ENCODE results near the gene LMO7. TPM values are rescaled to one million over a fixed set of nuclear protein-coding genes. Genes with fewer than 3 reads are reported as not detected.
"Not testable (repeated sequence)": the region's sequence is repeated elsewhere in the genome, so short reads cannot be mapped to it uniquely, and the experiment has no call there.

Gene LMO7
- total and polyA plus RNA-seq, 2 of the 4 experiments (the other 2 are of a cell fraction) = 266 to 367 TPM

- Histone ChIP-seq H3K27me3 (ENCODE audit: control insufficient read depth, insufficient read depth, low read length) (no peaks in the 10 kb centered on the region), H3K56ac (ENCODE audit: extremely low read depth, insufficient read depth, low read length) (no peak overlapping the region), H2BK15ac (ENCODE audit: low read depth, low read length) (no peak overlapping the region), H2BK5ac (ENCODE audit: low read depth, low read length, poor library complexity, severe bottlenecking) (peak overlapping the region; percentile 3), H3K79me1 (ENCODE audit: low read depth in 1 of 2, low read length in 2 of 2) (peaks cover 11 to 55% of the 10 kb centered on the region in 2 experiments), H3K4me3 (ENCODE audit: insufficient read depth, low read depth, low read length) (no peak overlapping the region), H3K36me3 (ENCODE audit: control insufficient read depth, insufficient read depth, low read length) (peaks cover 5% of the 10 kb centered on the region), H3K14ac (replicated peaks; ENCODE audit: low read depth, low read length) (no peak overlapping the region), H3K9me1 (ENCODE audit: insufficient read depth, low read length) (peaks cover 26% of the 10 kb centered on the region), H2AK9ac (replicated peaks; ENCODE audit: low read depth, low read length, poor library complexity) (no peak overlapping the region), H2AK5ac (ENCODE audit: low read depth, low read length) (no peak overlapping the region), H3K27ac (ENCODE audit: insufficient read depth, low read length) (no peak overlapping the region), H3K18ac (ENCODE audit: low read depth, low read length) (no peak overlapping the region; the same call in 1 of the 2 replicates), H2BK20ac (ENCODE audit: low read depth, low read length) (no peak overlapping the region), H2BK120ac (ENCODE audit: low read depth, low read length) (no peak overlapping the region), H3K4me1 (ENCODE audit: control insufficient read depth, insufficient read depth, low read length) (peaks cover 23% of the 10 kb centered on the region), H4K91ac (ENCODE audit: insufficient read depth, low read depth, low read length) (no peak overlapping the region), H4K20me1 (ENCODE audit: insufficient read depth, low read length) (peaks cover 67% of the 10 kb centered on the region; the same call in 1 of the 2 replicates), H4K5ac (ENCODE audit: low read depth, low read length) (peak overlapping the region; percentile 75; the same call in 1 of the 2 replicates), H3K4ac (ENCODE audit: low read depth, low read length) (no peak overlapping the region), H3K9me3 (ENCODE audit: control insufficient read depth, insufficient read depth, low read length) (no peaks in the 10 kb centered on the region), H3K4me2 (ENCODE audit: low read depth, low read length) (no peak overlapping the region), H4K8ac (ENCODE audit: low read depth in 2 of 2, low read length in 2 of 2) (no peak overlapping the region), H3K23ac (ENCODE audit: low read depth, low read length) (no peak overlapping the region), H3K9ac (ENCODE audit: low read depth, low read length) (no peak overlapping the region), H2AFZ (replicated peaks; ENCODE audit: low read length, poor library complexity) (no peak overlapping the region)
- intact Hi-C loops (cut with micrococcal nuclease) (loop anchor here (5.0 to 10.0 kb wide), 3 partner anchors 113 to 168 kb away; no protein-coding TSS in a partner anchor), in situ Hi-C loops (cut with MboI; ENCODE audit: low sequenced_read_pairs) (loop anchor here (10.0 to 25.0 kb wide), 5 partner anchors 313 to 1288 kb away; partner anchors contain the start of gene CLN5), dilution Hi-C loops (cut with HindIII; ENCODE audit: low sequenced_read_pairs, unreplicated experiment) (no loop called here)
- DNase-seq (no peak), ATAC-seq (ENCODE audit: low read depth) (no peak)
- POLR2A ChIA-PET (ENCODE audit: unreplicated experiment) = no interaction called here
- TF ChIP-seq SMC3 (IDR thresholded peaks at IDR 0.05; ENCODE audit: low read depth, low read length) = no peak
- no peak for TF ChIP-seq ELK1 (IDR thresholded peaks at IDR 0.05; ENCODE audit: borderline replicate concordance, low read depth, low read length)
- no peak for TF ChIP-seq USF2 (IDR thresholded peaks at IDR 0.05; ENCODE audit: low read depth, low read length)
- CTCF ChIA-PET = no interaction called here
- no TSS peak for BruUV-seq (replicated peaks)
- WGBS, 2 experiments (ENCODE audit: extremely low coverage in 2 of 2, insufficient read length in 1 of 2) = no CpG with 5 or more reads among the region's 1 CpG
Measured at GRCh38 chr13:75699062-75699461, 62.9 kb downstream of the LMO7 start.

- H2BK15ac ChIP-seq (ENCODE audit: low read depth, low read length); dilution Hi-C loops (cut with HindIII; ENCODE audit: low sequenced_read_pairs, unreplicated experiment); H3K14ac ChIP-seq (replicated peaks; ENCODE audit: low read depth, low read length); H3K56ac ChIP-seq (ENCODE audit: extremely low read depth, insufficient read depth, low read length); H3K27ac ChIP-seq (ENCODE audit: insufficient read depth, low read length); H3K9ac ChIP-seq (ENCODE audit: low read depth, low read length); H2BK5ac ChIP-seq (ENCODE audit: low read depth, low read length, poor library complexity, severe bottlenecking); H4K91ac ChIP-seq (ENCODE audit: insufficient read depth, low read depth, low read length); H3K27me3 ChIP-seq (ENCODE audit: control insufficient read depth, insufficient read depth, low read length); DNase-seq; ATAC-seq (ENCODE audit: low read depth); H3K4me3 ChIP-seq (ENCODE audit: insufficient read depth, low read depth, low read length); H2AFZ ChIP-seq (replicated peaks; ENCODE audit: low read length, poor library complexity); H3K4me2 ChIP-seq (ENCODE audit: low read depth, low read length); H2BK20ac ChIP-seq (ENCODE audit: low read depth, low read length); H2AK9ac ChIP-seq (replicated peaks; ENCODE audit: low read depth, low read length, poor library complexity); H3K18ac ChIP-seq (ENCODE audit: low read depth, low read length); H3K4ac ChIP-seq (ENCODE audit: low read depth, low read length); H3K36me3 ChIP-seq (ENCODE audit: control insufficient read depth, insufficient read depth, low read length); H4K8ac ChIP-seq (ENCODE audit: low read depth in 2 of 2, low read length in 2 of 2); H4K5ac ChIP-seq (ENCODE audit: low read depth, low read length); POLR2A ChIA-PET (ENCODE audit: unreplicated experiment); H2BK120ac ChIP-seq (ENCODE audit: low read depth, low read length); H3K23ac ChIP-seq (ENCODE audit: low read depth, low read length); CTCF ChIA-PET; H2AK5ac ChIP-seq (ENCODE audit: low read depth, low read length); BruUV-seq (replicated peaks); H3K9me3 ChIP-seq (ENCODE audit: control insufficient read depth, insufficient read depth, low read length): not testable (repeated sequence)
- H3K4me1 ChIP-seq (ENCODE audit: control insufficient read depth, insufficient read depth, low read length) = peaks cover 21% of the 10 kb centered on the region
- peaks cover 67% of the 10 kb centered on the region; the same call in 1 of the 2 replicates for H4K20me1 ChIP-seq (ENCODE audit: insufficient read depth, low read length)
- peaks cover 22% of the 10 kb centered on the region for H3K9me1 ChIP-seq (ENCODE audit: insufficient read depth, low read length)
- peaks cover 11 to 54% of the 10 kb centered on the region in 2 experiments for H3K79me1 ChIP-seq (ENCODE audit: low read depth in 1 of 2, low read length in 2 of 2)
- intact Hi-C loops (cut with micrococcal nuclease) (loop anchor here (5.0 to 10.0 kb wide), 3 partner anchors 113 to 168 kb away; no protein-coding TSS in a partner anchor), in situ Hi-C loops (cut with MboI; ENCODE audit: low sequenced_read_pairs) (loop anchor here (10.0 to 25.0 kb wide), 5 partner anchors 313 to 1288 kb away; partner anchors contain the start of gene CLN5)
- 95% methylated on average over 4 of the region's 7 CpGs; no CpG with 5 or more reads in 1 of the 2 experiments for WGBS, 2 experiments (ENCODE audit: extremely low coverage in 2 of 2, insufficient read length in 1 of 2)
Measured at GRCh38 chr13:75699717-75700116, 63.6 kb downstream of the LMO7 start.
